GM12873 (cell line): ENCODE data around the gene TNS2.
A peak's percentile ranks its signal among the peaks of the same experiment; 100 is the strongest.

Source experiments
- CTCF ChIP-seq: IDR thresholded peaks from 2 replicates; pipeline ENCODE4 v1.5.1; 2012; ENCODE audit warnings: low read depth, mild to moderate bottlenecking, moderate library complexity, low read length, control low read depth; ENCODE audit not compliant: insufficient read depth; ENCODE audit errors: missing control alignments

TNS2 gene

GRCh38 chr12:53051881-53052412 lies 2.1 kb downstream of the TNS2 start:
- no peak for TF ChIP-seq CTCF

GRCh38 chr12:53052419-53053217 lies 2.8 kb downstream of the TNS2 start:
- TF ChIP-seq CTCF: no peak

GRCh38 chr12:53053218-53054111 lies 3.6 kb downstream of the TNS2 start:
- TF ChIP-seq CTCF: peak; percentile 72

- TF ChIP-seq CTCF: no peak
Observed at GRCh38 chr12:53054112-53054878, 4.4 kb downstream of the TNS2 start.

- TF ChIP-seq CTCF: no peak
Observed at GRCh38 chr12:53055471-53056266, 5.8 kb downstream of the TNS2 start.

GRCh38 chr12:53056296-53056695 lies 6.4 kb downstream of the TNS2 start:
- TF ChIP-seq CTCF: no peak
